ENCODE measurements around the gene USH2A.

DNA sequence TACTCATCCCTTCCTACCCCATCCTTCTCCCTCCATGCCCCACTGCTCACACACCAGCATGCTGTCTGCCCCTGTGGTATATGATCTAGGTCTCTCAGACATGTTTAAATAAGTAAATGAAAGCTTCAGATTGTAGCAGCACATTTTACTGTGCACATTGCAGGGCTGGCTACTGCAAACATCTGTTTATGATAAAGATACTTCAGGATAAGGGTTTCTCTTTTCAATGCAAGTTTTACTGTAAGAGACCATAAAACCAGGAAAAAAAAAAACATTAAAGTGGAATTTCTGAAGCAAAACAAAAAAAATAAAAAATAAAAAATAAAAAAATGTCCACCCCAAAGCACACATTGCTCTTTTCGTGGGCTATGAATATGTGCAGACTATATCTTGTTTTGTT, 184.4 kb downstream of the USH2A start:
- TF ChIP-seq POLR2A (IDR thresholded peaks at IDR 0.05) = no peak
- TF ChIP-seq, protein P1, sequence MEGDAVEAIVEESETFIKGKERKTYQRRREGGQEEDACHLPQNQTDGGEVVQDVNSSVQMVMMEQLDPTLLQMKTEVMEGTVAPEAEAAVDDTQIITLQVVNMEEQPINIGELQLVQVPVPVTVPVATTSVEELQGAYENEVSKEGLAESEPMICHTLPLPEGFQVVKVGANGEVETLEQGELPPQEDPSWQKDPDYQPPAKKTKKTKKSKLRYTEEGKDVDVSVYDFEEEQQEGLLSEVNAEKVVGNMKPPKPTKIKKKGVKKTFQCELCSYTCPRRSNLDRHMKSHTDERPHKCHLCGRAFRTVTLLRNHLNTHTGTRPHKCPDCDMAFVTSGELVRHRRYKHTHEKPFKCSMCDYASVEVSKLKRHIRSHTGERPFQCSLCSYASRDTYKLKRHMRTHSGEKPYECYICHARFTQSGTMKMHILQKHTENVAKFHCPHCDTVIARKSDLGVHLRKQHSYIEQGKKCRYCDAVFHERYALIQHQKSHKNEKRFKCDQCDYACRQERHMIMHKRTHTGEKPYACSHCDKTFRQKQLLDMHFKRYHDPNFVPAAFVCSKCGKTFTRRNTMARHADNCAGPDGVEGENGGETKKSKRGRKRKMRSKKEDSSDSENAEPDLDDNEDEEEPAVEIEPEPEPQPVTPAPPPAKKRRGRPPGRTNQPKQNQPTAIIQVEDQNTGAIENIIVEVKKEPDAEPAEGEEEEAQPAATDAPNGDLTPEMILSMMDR (IDR thresholded peaks at IDR 0.05) = no peak
